ENCODE data around the gene LAMC3. TPM values are rescaled to one million over a fixed set of nuclear protein-coding genes. Genes with fewer than 3 reads are reported as not detected.

LAMC3 gene
- total RNA-seq, 2 donors from 2014 or later: 0.11 to 0.45 TPM

GRCh38 chr9:130984521-130984920 is 24.5 kb upstream of the LAMC3 start:
- no peak for ATAC-seq (replicated peaks)
- no peaks in the 10 kb centered on the region for H3K36me3 Mint-ChIP-seq (ENCODE audit: low read depth)
- no peaks in the 10 kb centered on the region for H3K9me3 Mint-ChIP-seq
- H3K4me1 Mint-ChIP-seq: no peaks in the 10 kb centered on the region
- H3K4me3 Mint-ChIP-seq: no peak overlapping the region
- H3K27ac Mint-ChIP-seq: no peak overlapping the region
- H3K27me3 Mint-ChIP-seq: peaks cover 8% of the 10 kb centered on the region

GRCh38 chr9:130985029-130985428 is 23.9 kb upstream of the LAMC3 start:
- H3K9me3 Mint-ChIP-seq: no peaks in the 10 kb centered on the region
- ATAC-seq (replicated peaks): no peak
- H3K27me3 Mint-ChIP-seq: peaks cover 8% of the 10 kb centered on the region
- no peak overlapping the region for H3K27ac Mint-ChIP-seq
- no peaks in the 10 kb centered on the region for H3K36me3 Mint-ChIP-seq (ENCODE audit: low read depth)
- H3K4me3 Mint-ChIP-seq: no peak overlapping the region
- H3K4me1 Mint-ChIP-seq: no peaks in the 10 kb centered on the region

DNA sequence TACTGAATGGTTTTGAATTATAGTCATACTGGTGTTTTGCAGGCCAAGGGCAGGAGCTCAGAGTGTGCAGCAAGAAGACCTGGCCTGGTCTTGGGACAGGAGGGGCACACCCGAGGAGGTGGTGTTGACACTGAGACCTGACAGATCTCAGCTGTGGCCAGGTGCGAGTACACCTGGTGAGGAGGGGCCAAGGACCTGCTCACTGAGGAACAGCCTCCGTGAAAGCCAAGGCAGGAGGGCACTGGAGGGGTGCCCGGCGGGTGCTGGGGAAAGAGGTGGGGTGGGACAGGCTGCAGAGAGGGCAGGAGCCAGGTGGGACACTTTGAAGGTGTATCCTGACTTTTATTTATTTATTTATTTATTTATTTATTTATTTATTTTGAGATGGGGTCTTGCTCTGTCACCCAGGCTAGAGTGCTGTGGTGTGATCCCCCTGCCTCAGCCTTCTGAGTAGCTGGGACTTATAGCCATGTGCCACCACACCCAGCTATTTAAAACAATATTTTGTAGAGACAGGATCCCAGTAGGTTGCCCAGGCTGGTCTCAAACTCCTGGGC is 23.3 kb upstream of the LAMC3 start:
- no peak for ATAC-seq (replicated peaks)
- Mint-ChIP-seq H3K36me3 (ENCODE audit: low read depth) (no peaks in the 10 kb centered on the region), H3K27me3 (peaks cover 4% of the 10 kb centered on the region), H3K4me1 (no peaks in the 10 kb centered on the region), H3K27ac (no peak overlapping the region), H3K4me3 (no peak overlapping the region), H3K9me3 (no peaks in the 10 kb centered on the region)

DNA sequence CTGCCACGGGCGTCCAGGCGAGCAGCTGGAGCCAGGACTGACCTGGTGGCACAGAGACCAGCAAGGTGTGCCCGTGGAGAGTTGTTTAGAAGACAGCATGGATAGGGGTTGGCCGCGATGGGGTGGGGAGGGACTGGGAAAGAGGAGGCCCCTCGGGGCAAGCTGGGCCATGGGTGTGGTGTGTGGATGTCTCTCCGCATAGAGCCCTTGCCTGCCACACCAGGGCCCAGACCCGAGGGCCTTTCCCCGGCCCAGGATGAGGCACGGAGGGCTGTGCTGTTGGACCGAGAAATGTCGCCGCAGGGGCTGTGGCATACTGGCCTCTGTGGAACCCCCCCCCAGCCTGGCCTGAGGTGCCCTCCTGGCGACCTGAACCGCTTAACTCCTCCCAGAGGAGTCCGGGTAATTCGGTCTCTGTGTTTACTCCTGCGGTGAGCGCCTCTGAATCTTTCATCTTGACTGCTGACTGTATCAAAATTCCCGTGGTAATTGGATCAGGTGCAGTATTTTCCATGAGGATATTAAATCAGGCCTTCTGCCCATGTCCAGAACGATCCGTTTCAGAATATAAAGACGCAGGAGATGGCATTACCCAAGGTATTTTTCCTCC is 22.5 kb upstream of the LAMC3 start:
- H3K27ac Mint-ChIP-seq: no peak overlapping the region
- H3K27me3 Mint-ChIP-seq: no peaks in the 10 kb centered on the region
- H3K36me3 Mint-ChIP-seq (ENCODE audit: low read depth): no peaks in the 10 kb centered on the region
- H3K4me1 Mint-ChIP-seq: no peaks in the 10 kb centered on the region
- H3K4me3 Mint-ChIP-seq: no peak overlapping the region
- no peaks in the 10 kb centered on the region for H3K9me3 Mint-ChIP-seq
- no peak for ATAC-seq (replicated peaks)

GRCh38 chr9:130987054-130987453 is 21.9 kb upstream of the LAMC3 start:
- H3K9me3 Mint-ChIP-seq: no peaks in the 10 kb centered on the region
- H3K4me1 Mint-ChIP-seq: no peaks in the 10 kb centered on the region
- H3K4me3 Mint-ChIP-seq: no peak overlapping the region
- no peaks in the 10 kb centered on the region for H3K36me3 Mint-ChIP-seq (ENCODE audit: low read depth)
- peaks cover 4% of the 10 kb centered on the region for H3K27me3 Mint-ChIP-seq
- no peak overlapping the region for H3K27ac Mint-ChIP-seq
- no peak for ATAC-seq (replicated peaks)

DNA sequence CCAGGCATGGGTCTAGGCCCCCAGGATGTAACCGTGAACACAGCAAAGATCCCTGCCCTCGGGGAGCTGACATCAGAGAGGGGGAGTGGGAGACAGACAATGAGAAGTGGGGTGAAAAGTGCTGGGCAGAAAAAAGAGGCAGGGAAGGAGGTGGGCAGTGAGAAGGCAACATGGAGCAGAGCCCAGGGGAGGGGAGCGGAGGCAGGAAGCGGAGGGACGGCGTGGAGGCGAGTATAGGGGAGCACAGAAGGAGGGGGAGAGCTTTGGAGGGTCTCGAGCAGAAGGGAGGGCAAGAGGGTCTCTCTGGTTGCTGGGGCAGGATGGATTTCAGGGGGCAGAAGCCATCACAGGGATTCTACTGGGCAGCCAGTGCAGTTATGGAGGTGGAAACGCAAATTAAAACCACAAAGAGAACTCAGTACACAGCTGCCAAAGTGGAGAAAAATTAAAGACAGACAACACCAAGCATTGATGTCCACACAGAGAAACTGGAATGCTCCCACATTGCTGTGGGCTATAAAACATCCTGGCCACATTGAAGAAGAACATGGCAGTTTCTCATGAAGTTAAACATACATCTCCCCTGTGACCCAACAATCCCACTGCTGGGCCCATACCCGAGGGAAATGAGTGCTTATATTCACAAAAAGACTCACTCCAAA is 21.1 kb upstream of the LAMC3 start:
- no peaks in the 10 kb centered on the region for H3K9me3 Mint-ChIP-seq
- H3K36me3 Mint-ChIP-seq (ENCODE audit: low read depth): no peaks in the 10 kb centered on the region
- no peak overlapping the region for H3K4me3 Mint-ChIP-seq
- no peaks in the 10 kb centered on the region for H3K4me1 Mint-ChIP-seq
- peaks cover 4% of the 10 kb centered on the region for H3K27me3 Mint-ChIP-seq
- no peak for ATAC-seq (replicated peaks)
- no peak overlapping the region for H3K27ac Mint-ChIP-seq

- Mint-ChIP-seq H3K36me3 (ENCODE audit: low read depth) (no peaks in the 10 kb centered on the region), H3K27ac (no peak overlapping the region), H3K4me1 (no peaks in the 10 kb centered on the region), H3K9me3 (no peaks in the 10 kb centered on the region), H3K27me3 (peaks cover 4% of the 10 kb centered on the region), H3K4me3 (no peak overlapping the region)
- no peak for ATAC-seq (replicated peaks)
Measured at GRCh38 chr9:130988400-130988747, 20.6 kb upstream of the LAMC3 start.

GRCh38 chr9:130988905-130989304 is 20.1 kb upstream of the LAMC3 start:
- ATAC-seq (replicated peaks): no peak
- Mint-ChIP-seq H3K9me3 (no peaks in the 10 kb centered on the region), H3K4me3 (no peak overlapping the region), H3K27me3 (peaks cover 4% of the 10 kb centered on the region), H3K36me3 (ENCODE audit: low read depth) (no peaks in the 10 kb centered on the region), H3K27ac (no peak overlapping the region), H3K4me1 (no peaks in the 10 kb centered on the region)

DNA sequence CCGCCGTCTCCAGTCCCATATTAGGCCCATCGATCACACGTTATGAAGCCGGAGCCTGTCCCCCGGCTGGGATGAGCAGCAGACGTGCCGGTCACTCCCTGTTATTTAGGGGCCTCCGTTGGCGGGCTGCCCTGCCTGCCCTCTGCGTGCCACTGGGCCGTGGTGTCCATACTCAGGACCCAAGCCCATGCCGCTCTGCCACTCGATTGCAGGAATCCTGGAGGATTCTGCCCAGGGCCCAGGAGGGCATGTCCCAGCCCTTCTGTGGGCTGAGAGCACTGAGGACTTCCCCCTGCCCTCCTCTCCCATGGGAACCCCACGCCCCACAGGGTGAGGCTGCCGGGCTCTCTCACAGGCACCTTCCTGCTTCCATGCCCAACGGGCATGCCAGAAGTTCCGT is 19.6 kb upstream of the LAMC3 start:
- Mint-ChIP-seq H3K36me3 (ENCODE audit: low read depth) (no peaks in the 10 kb centered on the region), H3K9me3 (no peaks in the 10 kb centered on the region), H3K27ac (no peak overlapping the region), H3K4me1 (no peaks in the 10 kb centered on the region), H3K27me3 (peaks cover 4% of the 10 kb centered on the region), H3K4me3 (no peak overlapping the region)
- no peak for ATAC-seq (replicated peaks)

DNA sequence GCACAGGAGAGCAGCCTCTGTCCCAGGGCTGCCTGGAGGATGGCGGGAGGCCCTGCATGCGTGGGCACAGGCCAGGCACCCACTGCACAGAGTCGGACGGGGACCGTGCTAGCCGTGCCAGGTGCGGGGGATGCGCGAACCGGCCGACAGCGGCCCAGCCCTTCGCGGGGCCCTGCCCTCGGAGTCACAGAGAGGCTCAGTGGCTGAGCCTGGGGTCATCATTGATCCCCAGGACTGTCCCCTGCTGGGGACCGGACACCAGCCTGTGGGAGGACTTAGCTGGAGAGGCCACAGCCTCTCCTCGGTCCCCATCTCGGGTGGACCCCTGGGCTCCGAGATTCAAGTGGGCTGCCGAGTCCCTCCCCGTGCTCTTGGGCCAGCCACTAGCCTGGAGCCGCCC is 19.1 kb upstream of the LAMC3 start:
- H3K36me3 Mint-ChIP-seq (ENCODE audit: low read depth): no peaks in the 10 kb centered on the region
- H3K4me3 Mint-ChIP-seq: no peak overlapping the region
- no peak for ATAC-seq (replicated peaks)
- no peaks in the 10 kb centered on the region for H3K9me3 Mint-ChIP-seq
- no peak overlapping the region for H3K27ac Mint-ChIP-seq
- H3K27me3 Mint-ChIP-seq: peaks cover 6% of the 10 kb centered on the region
- no peaks in the 10 kb centered on the region for H3K4me1 Mint-ChIP-seq

DNA sequence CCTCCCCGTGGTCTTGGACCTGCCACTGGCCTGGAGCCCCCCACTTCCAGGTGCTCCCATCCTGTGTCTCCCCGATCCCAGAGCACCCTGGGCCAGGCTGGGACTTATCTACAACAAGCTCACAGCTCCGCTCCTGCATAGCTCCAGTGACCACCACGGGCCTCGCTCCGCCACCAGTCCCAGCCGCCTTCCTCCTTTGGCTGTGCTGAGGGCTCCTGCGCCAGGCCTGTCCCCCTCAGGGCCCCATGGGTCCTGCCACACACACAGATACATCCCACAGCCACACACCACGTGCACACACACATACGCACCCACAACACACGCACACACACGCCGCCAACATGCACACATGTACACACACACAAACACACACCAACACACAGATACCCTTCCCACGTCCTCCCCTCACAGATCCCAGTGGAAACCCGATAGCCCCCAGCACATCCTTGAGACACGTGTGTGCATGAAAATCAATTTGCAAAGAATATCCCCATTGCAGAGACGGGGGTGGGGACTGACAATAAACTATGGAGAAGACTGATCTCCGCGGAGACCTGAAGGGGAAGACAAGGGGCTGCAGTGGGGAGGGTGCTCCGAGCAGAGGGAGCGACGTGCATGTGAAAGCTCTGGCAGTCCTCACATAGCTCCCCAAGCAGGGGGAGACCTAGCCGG is 18.5 kb upstream of the LAMC3 start:
- Mint-ChIP-seq H3K36me3 (ENCODE audit: low read depth) (no peaks in the 10 kb centered on the region), H3K4me1 (no peaks in the 10 kb centered on the region), H3K27ac (no peak overlapping the region), H3K9me3 (no peaks in the 10 kb centered on the region), H3K4me3 (no peak overlapping the region), H3K27me3 (peaks cover 6% of the 10 kb centered on the region)
- ATAC-seq (replicated peaks): no peak

- no peaks in the 10 kb centered on the region for H3K9me3 Mint-ChIP-seq
- H3K27ac Mint-ChIP-seq: no peak overlapping the region
- H3K36me3 Mint-ChIP-seq (ENCODE audit: low read depth): no peaks in the 10 kb centered on the region
- peaks cover 6% of the 10 kb centered on the region for H3K27me3 Mint-ChIP-seq
- no peak overlapping the region for H3K4me3 Mint-ChIP-seq
- H3K4me1 Mint-ChIP-seq: no peaks in the 10 kb centered on the region
- ATAC-seq (replicated peaks): no peak
Measured at GRCh38 chr9:130990978-130991777, 17.8 kb upstream of the LAMC3 start.

GRCh38 chr9:130991778-130992681 is 16.9 kb upstream of the LAMC3 start:
- Mint-ChIP-seq H3K27me3 (peaks cover 6% of the 10 kb centered on the region), H3K4me1 (no peaks in the 10 kb centered on the region), H3K4me3 (no peak overlapping the region), H3K9me3 (no peaks in the 10 kb centered on the region), H3K27ac (no peak overlapping the region), H3K36me3 (ENCODE audit: low read depth) (no peaks in the 10 kb centered on the region)
- no peak for ATAC-seq (replicated peaks)

DNA sequence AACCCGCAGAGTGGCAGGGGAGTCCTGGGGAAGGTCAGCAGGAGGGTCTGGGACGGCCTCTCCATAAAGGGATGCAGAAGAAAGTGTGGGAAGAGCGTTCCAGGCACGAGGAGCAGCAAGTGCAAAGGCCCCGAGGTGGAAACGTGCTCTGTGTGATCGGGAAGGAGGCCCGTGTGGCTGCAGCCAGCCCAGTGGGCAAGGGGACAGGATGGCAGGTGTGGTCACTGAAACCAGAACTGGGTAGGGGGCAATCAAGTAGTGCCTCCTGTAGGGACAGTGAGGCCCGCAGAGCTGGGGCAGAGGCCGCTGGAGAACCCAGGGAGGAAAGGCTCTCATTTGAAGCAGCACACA is 16.3 kb upstream of the LAMC3 start:
- no peaks in the 10 kb centered on the region for H3K4me1 Mint-ChIP-seq
- H3K27ac Mint-ChIP-seq: no peak overlapping the region
- peaks cover 6% of the 10 kb centered on the region for H3K27me3 Mint-ChIP-seq
- ATAC-seq (replicated peaks): no peak
- H3K9me3 Mint-ChIP-seq: no peaks in the 10 kb centered on the region
- no peak overlapping the region for H3K4me3 Mint-ChIP-seq
- no peaks in the 10 kb centered on the region for H3K36me3 Mint-ChIP-seq (ENCODE audit: low read depth)
